Measurements from ENCODE around the gene ING3. TPM values are rescaled to one million over a fixed set of nuclear protein-coding genes. Genes with fewer than 3 reads are reported as not detected.

ING3 gene
- total RNA-seq, 2 experiments from 2014 or later: 12.5 to 22.2 TPM

GRCh38 chr7:121005996-121006584 is 55.5 kb downstream of the ING3 start:
- Histone ChIP-seq H3K9me3 (ENCODE audit: low read length) (no peaks in the 10 kb centered on the region), H4K20me1 (ENCODE audit: insufficient read depth, low read length) (no peaks in the 10 kb centered on the region), H2AFZ (ENCODE audit: low read length) (no peak overlapping the region), H3K4me2 (ENCODE audit: low read length) (no peak overlapping the region), H3K27ac (ENCODE audit: low read depth, low read length, poor library complexity, severe bottlenecking) (no peak overlapping the region), H3K36me3 (ENCODE audit: insufficient read depth, low read length) (no peaks in the 10 kb centered on the region), H3K9me2 (ENCODE audit: insufficient read depth, low read length) (no peaks in the 10 kb centered on the region), H3K79me2 (ENCODE audit: insufficient read depth, low read depth, low read length) (no peaks in the 10 kb centered on the region), H3K4me3 (ENCODE audit: low read depth, low read length, poor library complexity, severe bottlenecking) (no peak overlapping the region), H3K4me1 (ENCODE audit: insufficient read depth, low read length, poor library complexity, severe bottlenecking) (no peaks in the 10 kb centered on the region)
- ChIA-PET POLR2A (no interaction called here), CTCF (ENCODE audit: unreplicated experiment) (no interaction called here)
- no peak for DNase-seq (ENCODE audit: low spot score)
- TF ChIP-seq, protein P1, sequence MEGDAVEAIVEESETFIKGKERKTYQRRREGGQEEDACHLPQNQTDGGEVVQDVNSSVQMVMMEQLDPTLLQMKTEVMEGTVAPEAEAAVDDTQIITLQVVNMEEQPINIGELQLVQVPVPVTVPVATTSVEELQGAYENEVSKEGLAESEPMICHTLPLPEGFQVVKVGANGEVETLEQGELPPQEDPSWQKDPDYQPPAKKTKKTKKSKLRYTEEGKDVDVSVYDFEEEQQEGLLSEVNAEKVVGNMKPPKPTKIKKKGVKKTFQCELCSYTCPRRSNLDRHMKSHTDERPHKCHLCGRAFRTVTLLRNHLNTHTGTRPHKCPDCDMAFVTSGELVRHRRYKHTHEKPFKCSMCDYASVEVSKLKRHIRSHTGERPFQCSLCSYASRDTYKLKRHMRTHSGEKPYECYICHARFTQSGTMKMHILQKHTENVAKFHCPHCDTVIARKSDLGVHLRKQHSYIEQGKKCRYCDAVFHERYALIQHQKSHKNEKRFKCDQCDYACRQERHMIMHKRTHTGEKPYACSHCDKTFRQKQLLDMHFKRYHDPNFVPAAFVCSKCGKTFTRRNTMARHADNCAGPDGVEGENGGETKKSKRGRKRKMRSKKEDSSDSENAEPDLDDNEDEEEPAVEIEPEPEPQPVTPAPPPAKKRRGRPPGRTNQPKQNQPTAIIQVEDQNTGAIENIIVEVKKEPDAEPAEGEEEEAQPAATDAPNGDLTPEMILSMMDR (conservative IDR thresholded peaks at IDR 0.05; ENCODE audit: low read length): no peak
- TF ChIP-seq EZH2phosphoT487 (IDR thresholded peaks at IDR 0.05; ENCODE audit: borderline replicate concordance, low read depth, low read length): no peak
- no TSS peak for BruUV-seq (replicated peaks)
- intact Hi-C loops (cut with micrococcal nuclease; ENCODE audit: unreplicated experiment): no loop called here

- Histone ChIP-seq H3K27ac (ENCODE audit: low read depth, low read length, poor library complexity, severe bottlenecking) (no peak overlapping the region), H3K36me3 (ENCODE audit: insufficient read depth, low read length) (no peaks in the 10 kb centered on the region), H3K4me1 (ENCODE audit: insufficient read depth, low read length, poor library complexity, severe bottlenecking) (no peaks in the 10 kb centered on the region), H4K20me1 (ENCODE audit: insufficient read depth, low read length) (no peaks in the 10 kb centered on the region), H2AFZ (ENCODE audit: low read length) (no peak overlapping the region), H3K9me3 (ENCODE audit: low read length) (no peaks in the 10 kb centered on the region), H3K4me3 (ENCODE audit: low read depth, low read length, poor library complexity, severe bottlenecking) (no peak overlapping the region), H3K9me2 (ENCODE audit: insufficient read depth, low read length) (no peaks in the 10 kb centered on the region), H3K79me2 (ENCODE audit: insufficient read depth, low read depth, low read length) (no peaks in the 10 kb centered on the region), H3K4me2 (ENCODE audit: low read length) (no peak overlapping the region)
- no TSS peak for BruUV-seq (replicated peaks)
- no peak for DNase-seq (ENCODE audit: low spot score)
- CTCF ChIA-PET (ENCODE audit: unreplicated experiment): no interaction called here
- intact Hi-C loops (cut with micrococcal nuclease; ENCODE audit: unreplicated experiment): no loop called here
- POLR2A ChIA-PET: no interaction called here
- no peak for TF ChIP-seq EZH2phosphoT487 (IDR thresholded peaks at IDR 0.05; ENCODE audit: borderline replicate concordance, low read depth, low read length)
These were observed 56.2 kb downstream of the ING3 start for GRCh38 chr7:121006711-121007315.

- no peaks in the 10 kb centered on the region for H3K9me2 ChIP-seq (ENCODE audit: insufficient read depth, low read length)
- no peaks in the 10 kb centered on the region for H4K20me1 ChIP-seq (ENCODE audit: insufficient read depth, low read length)
- CTCF ChIA-PET (ENCODE audit: unreplicated experiment): no interaction called here
- no peaks in the 10 kb centered on the region for H3K79me2 ChIP-seq (ENCODE audit: insufficient read depth, low read depth, low read length)
- no peak overlapping the region for H2AFZ ChIP-seq (ENCODE audit: low read length)
- TF ChIP-seq, protein P1 (conservative IDR thresholded peaks at IDR 0.05; ENCODE audit: low read length): no peak
- TF ChIP-seq EZH2phosphoT487 (IDR thresholded peaks at IDR 0.05; ENCODE audit: borderline replicate concordance, low read depth, low read length): no peak
- no peak for DNase-seq (ENCODE audit: low spot score)
- no peak overlapping the region for H3K27ac ChIP-seq (ENCODE audit: low read depth, low read length, poor library complexity, severe bottlenecking)
- no peaks in the 10 kb centered on the region for H3K4me1 ChIP-seq (ENCODE audit: insufficient read depth, low read length, poor library complexity, severe bottlenecking)
- no peak overlapping the region for H3K4me3 ChIP-seq (ENCODE audit: low read depth, low read length, poor library complexity, severe bottlenecking)
- no peak overlapping the region for H3K4me2 ChIP-seq (ENCODE audit: low read length)
- BruUV-seq (replicated peaks): no TSS peak
- POLR2A ChIA-PET: interaction anchor here (0.5 kb wide), 1 partner anchor 38 kb away, joined by 8 read pairs; no protein-coding TSS in a partner anchor
- no peaks in the 10 kb centered on the region for H3K36me3 ChIP-seq (ENCODE audit: insufficient read depth, low read length)
- H3K9me3 ChIP-seq (ENCODE audit: low read length): no peaks in the 10 kb centered on the region
- intact Hi-C loops (cut with micrococcal nuclease; ENCODE audit: unreplicated experiment): no loop called here
These were observed 58.2 kb downstream of the ING3 start for GRCh38 chr7:121008816-121009215.

Measured in OCI-LY7 (cell line).